ENCODE results near the gene SCNM1.

Gene SCNM1

DNA sequence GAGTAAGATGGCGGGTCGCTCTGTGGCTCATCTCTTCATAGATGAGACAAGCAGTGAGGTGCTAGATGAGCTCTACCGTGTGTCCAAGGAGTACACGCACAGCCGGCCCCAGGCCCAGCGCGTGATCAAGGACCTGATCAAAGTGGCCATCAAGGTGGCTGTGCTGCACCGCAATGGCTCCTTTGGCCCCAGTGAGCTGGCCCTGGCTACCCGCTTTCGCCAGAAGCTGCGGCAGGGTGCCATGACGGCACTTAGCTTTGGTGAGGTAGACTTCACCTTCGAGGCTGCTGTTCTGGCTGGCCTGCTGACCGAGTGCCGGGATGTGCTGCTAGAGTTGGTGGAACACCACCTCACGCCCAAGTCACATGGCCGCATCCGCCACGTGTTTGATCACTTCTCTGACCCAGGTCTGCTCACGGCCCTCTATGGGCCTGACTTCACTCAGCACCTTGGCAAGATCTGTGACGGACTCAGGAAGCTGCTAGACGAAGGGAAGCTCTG is 7.1 kb upstream of the SCNM1 start:
- in situ Hi-C loops (cut with MboI; ENCODE audit: low sequenced_read_pairs, unreplicated experiment) = loop anchor here (10.0 kb wide), 1 partner anchor 64 kb away; no protein-coding TSS in a partner anchor
- no peak for DNase-seq (ENCODE audit: low spot score)
- no peak for TF ChIP-seq CTCF (IDR thresholded peaks at IDR 0.05; ENCODE audit: borderline replicate concordance, control extremely low read depth, extremely low read depth, insufficient read depth, missing control alignments)

DNA sequence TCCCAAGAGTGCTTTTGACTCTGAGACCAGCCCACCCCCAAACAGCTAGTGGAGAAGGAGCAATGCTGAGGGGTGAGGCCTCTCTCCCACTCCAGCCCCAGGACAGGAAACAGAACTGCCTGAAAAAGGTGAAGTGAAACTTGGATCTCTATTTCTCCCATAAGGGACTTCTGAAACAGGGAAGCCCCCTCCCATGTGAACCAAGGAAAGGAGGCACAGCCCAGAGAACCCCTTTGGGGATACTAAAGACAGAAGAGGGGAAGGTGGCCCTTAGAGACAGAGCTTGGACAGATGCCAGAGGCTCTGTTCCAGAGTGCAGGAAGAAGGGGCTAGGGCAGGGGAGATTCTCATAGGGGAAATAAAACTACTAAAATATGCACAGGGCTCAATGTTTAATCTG is 6.6 kb upstream of the SCNM1 start:
- no peak for TF ChIP-seq CTCF (IDR thresholded peaks at IDR 0.05; ENCODE audit: borderline replicate concordance, control extremely low read depth, extremely low read depth, insufficient read depth, missing control alignments)
- DNase-seq (ENCODE audit: low spot score) = no peak
- in situ Hi-C loops (cut with MboI; ENCODE audit: low sequenced_read_pairs, unreplicated experiment) = loop anchor here (10.0 kb wide), 1 partner anchor 65 kb away; no protein-coding TSS in a partner anchor

DNA sequence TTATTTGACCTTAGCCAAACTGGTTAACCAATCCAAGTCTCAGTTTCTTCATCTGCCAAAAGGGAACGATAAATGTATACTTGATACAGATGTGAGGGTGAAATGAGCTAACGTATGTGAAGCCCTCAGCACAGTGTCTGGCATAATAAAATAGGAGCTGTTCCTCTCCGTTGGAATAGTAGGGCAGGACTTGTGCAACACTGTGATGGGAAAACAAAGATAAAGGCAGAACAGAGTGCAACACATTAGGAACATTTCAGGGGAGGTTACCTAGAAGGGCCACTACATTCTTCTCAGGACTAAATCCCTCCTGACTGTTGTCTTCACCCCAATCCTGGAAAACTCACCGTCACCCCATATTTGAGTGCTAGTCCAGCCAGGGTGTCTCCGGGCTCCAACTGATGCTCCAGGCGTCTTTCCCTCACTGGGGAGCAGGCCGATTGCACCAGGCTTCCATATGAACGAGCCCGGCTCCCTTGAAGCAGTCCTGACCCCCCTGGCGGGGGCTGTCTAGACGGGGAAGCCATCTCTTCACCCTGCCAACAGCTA is 1.1 kb upstream of the SCNM1 start:
- no peak for TF ChIP-seq CTCF (IDR thresholded peaks at IDR 0.05; ENCODE audit: borderline replicate concordance, control extremely low read depth, extremely low read depth, insufficient read depth, missing control alignments)
- no peak for DNase-seq (ENCODE audit: low spot score)
- in situ Hi-C loops (cut with MboI; ENCODE audit: low sequenced_read_pairs, unreplicated experiment) = no loop called here

DNA sequence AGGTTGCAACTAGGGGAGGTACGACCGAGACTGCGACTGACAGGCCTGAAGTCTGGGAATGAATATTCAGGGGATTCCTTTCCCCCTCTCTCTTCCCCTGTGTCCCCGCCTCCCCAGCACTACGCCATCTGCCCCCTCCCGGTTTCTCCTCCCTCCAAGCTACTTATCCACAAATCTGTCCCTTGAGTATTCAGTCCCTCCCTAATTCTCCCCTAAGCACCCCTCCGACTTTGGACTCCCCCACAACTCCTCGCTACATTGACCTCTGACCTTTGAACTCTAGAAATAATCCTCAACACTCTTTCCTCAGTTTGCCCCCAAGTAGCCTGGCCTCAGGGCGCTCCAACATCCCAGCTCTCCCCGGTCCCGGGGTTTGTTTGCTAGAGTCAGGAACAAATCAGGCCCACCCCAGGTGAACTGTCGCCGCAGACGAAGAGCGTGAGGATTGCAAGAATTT is 635 bp upstream of the SCNM1 start:
- TF ChIP-seq CTCF (IDR thresholded peaks at IDR 0.05; ENCODE audit: borderline replicate concordance, control extremely low read depth, extremely low read depth, insufficient read depth, missing control alignments) = no peak
- in situ Hi-C loops (cut with MboI; ENCODE audit: low sequenced_read_pairs, unreplicated experiment) = no loop called here
- no peak for DNase-seq (ENCODE audit: low spot score)

GRCh38 chr1:151166505-151166956 is 587 bp downstream of the SCNM1 start:
- in situ Hi-C loops (cut with MboI; ENCODE audit: low sequenced_read_pairs, unreplicated experiment) = no loop called here
- DNase-seq (ENCODE audit: low spot score) = no peak
- no peak for TF ChIP-seq CTCF (IDR thresholded peaks at IDR 0.05; ENCODE audit: borderline replicate concordance, control extremely low read depth, extremely low read depth, insufficient read depth, missing control alignments)

- TF ChIP-seq CTCF (IDR thresholded peaks at IDR 0.05; ENCODE audit: borderline replicate concordance, control extremely low read depth, extremely low read depth, insufficient read depth, missing control alignments) = no peak
- no peak for DNase-seq (ENCODE audit: low spot score)
- in situ Hi-C loops (cut with MboI; ENCODE audit: low sequenced_read_pairs, unreplicated experiment) = no loop called here
These were observed 1.2 kb downstream of the SCNM1 start for GRCh38 chr1:151167116-151167515.

All from GM13976 (cell line).